Activated CD8-positive, alpha-beta memory T cell treated with anti-CD3 and anti-CD28 coated beads for 24 hours (primary cell): ENCODE measurements around the gene NMT1.
A peak's percentile ranks its signal among the peaks of the same experiment; 100 is the strongest.

Experiments used
- DNase-seq: peaks from one replicate; pipeline ENCODE4 v3.0.0-alpha.2; 2020

The NMT1 gene

GRCh38 chr17:45138911-45139532 is 77.9 kb downstream of the NMT1 start:
- DNase-seq: no peak

DNA sequence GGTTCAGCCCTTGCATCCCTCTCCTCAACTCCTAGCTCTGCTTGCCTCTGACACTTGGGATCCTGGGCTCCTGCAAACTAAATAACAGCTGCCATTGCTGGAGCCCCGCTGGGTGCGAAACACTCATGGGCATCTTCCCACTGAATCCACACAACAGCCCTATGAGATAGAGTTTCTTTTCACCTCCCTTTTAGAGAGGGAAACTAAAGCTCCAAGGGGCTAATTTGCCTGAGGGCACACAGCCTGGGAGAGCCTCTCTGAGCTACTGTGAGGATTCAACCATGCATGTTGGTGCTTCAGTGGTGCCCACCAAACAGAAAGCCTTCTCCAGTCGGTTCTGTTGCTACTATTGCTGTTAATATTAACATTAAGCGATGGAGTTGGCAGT is 78.4 kb downstream of the NMT1 start:
- no peak for DNase-seq

DNA sequence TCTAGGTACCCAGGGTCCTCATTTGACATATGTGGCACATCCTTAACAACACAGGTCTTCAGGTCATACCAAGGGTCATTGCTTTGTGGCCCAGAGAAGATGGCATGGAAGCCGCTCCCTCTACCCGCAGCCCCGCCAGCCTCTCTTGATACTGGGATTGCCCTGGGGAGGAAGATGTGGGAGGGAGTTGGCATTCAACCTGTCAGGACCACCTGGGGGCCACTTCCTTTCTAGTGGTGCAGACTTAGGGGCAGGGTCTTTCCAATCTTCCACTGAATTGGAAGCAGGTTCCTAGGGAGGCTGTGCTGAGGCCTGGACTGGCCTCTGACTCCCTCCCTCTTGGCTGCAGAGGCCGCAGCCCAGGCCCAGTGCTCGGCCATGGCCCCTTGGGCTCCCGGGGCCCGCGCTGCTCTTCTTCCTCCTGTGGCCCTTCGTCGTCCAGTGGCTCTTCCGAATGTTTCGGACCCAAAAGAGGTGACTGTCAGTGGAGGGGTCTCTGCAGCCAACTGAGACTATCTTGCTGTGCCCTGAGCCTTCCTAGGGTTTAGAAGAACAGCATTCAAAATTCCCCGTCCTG is 82.1 kb downstream of the NMT1 start:
- no peak for DNase-seq

- DNase-seq: peak; percentile 80
Observed at GRCh38 chr17:45143767-45144198, 82.7 kb downstream of the NMT1 start.

DNA sequence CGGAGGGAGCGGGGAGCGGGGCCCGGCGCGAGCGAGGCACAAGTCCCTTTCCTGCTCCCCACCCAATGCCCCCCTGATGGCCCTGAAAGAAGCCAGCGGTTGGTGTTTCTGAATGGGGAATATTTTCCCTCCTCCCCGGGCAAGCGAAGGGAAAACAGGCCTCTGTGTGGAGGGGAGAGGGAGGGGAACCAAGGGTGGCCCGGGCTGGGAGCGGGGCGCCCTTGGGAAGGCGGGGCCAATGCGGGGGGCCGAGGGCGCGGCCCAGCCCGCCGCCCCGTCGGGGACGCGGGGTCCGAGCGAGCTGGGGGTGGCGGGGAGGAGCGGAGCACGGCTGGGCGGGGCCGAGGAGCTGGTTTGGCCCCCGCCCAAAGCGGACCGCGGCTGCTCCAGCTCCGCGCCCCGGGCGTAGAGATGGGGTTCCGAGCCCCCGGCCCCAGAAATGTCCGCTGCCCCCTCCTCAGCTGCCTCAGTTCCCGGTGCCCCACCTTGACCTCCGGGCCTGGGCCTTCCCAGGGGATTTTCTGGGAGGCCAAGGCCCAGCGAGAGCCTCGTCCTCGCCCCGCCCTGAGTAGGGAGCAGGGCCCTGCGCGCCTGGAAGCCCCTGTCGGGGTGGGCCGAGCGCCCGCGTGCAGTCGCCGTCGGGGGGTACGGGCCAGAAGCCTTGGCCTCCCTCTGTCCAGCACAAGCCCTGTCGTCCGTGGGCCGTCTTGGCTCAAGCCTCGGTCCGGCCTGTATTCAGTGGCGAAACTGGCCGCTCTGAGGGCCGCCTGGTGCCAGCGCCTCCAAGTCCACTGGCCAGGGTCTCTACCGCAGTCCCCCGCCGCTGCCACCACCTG is 83.3 kb downstream of the NMT1 start:
- DNase-seq: peak; percentile 71

- DNase-seq: no peak
Observed at GRCh38 chr17:45145035-45145389, 83.9 kb downstream of the NMT1 start.

DNA sequence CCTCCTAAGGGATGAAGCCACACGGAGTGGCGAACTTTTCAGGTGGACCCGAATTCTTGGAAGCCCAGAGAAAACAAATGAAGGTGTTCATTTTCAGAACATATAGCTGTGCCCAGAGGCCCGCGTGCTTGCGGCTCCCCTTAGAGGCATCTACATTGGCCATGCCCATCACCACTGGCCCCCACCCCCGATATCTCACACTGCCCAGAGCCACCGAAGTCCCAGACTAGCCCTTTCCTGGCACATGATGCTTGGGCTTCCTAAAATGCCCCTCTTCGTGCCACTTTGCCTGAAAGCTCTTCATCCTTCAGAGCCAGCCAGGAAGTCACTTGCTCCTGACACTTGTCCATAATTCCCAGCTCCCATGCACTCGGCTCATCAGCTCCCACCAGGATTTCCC is 85.0 kb downstream of the NMT1 start:
- DNase-seq: no peak

DNA sequence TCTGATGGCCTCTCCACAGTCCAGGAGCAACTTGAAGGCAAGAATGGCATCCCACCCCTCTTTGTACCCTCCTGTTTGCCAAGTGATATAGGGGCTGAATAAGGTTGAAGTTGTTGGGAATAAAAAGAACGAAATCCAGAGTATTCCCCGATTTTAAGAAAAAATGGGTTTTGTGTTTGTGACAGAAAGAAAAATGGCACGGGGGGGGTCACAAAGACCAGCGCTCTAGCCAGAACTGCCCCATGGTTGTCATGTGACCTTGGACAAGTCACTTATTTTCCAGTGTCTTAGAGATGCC is 85.4 kb downstream of the NMT1 start:
- no peak for DNase-seq

DNA sequence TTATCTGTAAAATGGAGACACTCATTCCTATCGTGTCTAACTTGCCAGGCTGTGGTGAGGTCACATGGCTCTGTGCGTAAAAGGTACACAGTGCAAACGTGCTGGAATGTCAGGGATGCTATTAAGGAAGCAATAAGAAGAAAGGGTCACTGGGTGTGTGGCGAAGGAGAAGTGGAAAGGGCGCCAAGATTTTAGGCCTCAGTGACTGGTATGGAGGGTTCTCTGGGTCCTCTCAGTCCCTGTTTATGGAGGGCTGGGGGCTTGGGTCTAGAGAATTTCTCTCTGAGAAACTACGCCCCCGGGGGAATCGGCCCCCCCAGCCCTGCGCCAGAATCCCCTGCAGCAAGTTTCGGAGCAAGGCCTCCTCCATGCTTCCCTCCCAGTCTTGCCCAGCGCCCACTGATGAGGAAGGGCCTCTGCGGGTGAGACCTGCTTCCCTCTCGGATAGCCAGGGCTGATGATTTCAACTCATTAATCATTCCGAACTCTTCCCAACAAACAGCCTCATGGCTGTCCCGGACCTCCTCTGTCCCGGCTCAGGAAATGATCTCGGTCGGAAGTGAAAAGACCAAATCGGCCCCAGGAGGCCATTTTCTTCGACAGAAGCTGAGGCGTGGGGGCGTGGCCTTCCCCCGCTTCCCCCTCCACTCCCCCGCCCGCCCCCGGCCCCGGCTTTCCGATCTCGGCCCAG is 85.9 kb downstream of the NMT1 start:
- no peak for DNase-seq

DNA sequence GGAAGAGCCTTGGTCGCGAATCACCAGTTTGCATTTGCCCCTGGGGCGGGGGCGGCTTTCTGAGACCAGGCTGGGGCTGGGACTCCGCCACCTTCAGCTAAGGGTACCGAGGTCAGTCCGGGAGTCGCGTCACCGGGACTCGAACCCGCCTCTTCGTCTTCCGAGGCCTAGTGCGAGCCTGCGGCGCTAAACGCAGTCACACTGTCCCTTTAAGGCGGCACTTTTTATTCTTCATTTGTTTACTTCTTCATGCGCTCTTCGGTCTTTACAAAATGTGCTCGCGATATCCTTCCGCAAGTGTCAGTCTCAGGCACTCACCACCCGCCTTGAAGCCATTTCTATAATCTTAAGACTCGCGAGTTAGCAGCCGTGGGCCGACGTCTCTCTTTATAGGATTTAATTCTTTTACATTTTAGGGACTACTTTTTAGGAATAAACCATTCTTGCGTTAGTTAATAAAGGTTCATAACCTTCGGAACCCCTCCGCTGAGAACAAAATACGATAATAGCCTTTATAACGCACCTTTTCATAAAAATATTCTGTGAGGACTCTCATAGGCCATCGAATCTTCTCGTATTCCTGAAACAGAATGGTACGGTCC is 86.6 kb downstream of the NMT1 start:
- peak; percentile 93 for DNase-seq

DNA sequence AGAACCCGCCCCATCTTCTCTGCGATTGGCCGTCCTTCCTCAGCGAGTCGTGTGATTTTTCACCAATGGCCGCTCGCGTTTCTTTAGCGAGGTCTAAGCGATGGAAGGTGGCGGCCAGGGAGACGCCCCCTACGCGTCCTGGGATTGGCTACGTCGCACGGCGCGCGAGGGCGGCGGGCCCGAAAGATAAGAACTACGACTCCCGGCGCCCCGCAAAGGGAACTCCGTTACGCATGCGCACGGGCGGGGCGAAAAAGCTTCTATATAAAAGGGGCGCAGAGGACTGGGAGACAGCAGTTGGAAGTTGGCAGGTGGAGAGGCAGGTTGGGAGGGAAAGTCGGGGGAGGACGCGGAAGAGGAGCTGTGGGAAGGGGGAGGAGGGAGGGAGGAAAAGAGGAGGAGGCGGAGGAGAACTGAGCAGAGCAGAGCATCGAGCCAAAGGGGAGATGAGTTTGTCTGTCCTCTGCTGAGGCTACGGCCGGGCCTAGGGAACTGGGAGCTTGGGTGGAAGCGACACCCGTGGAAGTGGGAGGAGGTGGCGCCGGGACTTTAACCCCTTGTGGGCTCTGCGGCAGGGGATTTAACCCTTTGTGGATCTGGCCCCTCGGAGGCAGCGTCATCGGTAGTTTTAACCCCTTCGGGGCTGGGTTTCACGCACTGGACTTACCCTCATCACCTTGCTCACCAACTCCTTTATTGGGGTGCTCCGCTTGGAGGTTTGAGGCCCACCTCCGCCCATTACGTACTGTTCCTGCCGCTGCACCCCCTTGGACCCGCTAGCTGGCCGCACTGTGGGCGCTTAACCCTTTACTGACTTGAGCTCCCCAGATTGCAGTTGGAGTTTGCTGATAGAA is 87.3 kb downstream of the NMT1 start, which contains the start of gene HEXIM1:
Gene HEXIM1 (plus strand): TSS at position 293 of the 854 bp plus-strand sequence. CDS start 716 bp downstream, outside the sequence.
- peak; percentile 99 for DNase-seq

GRCh38 chr17:45149037-45149668 is 88.0 kb downstream of the NMT1 start:
- peak; percentile 88 for DNase-seq

DNA sequence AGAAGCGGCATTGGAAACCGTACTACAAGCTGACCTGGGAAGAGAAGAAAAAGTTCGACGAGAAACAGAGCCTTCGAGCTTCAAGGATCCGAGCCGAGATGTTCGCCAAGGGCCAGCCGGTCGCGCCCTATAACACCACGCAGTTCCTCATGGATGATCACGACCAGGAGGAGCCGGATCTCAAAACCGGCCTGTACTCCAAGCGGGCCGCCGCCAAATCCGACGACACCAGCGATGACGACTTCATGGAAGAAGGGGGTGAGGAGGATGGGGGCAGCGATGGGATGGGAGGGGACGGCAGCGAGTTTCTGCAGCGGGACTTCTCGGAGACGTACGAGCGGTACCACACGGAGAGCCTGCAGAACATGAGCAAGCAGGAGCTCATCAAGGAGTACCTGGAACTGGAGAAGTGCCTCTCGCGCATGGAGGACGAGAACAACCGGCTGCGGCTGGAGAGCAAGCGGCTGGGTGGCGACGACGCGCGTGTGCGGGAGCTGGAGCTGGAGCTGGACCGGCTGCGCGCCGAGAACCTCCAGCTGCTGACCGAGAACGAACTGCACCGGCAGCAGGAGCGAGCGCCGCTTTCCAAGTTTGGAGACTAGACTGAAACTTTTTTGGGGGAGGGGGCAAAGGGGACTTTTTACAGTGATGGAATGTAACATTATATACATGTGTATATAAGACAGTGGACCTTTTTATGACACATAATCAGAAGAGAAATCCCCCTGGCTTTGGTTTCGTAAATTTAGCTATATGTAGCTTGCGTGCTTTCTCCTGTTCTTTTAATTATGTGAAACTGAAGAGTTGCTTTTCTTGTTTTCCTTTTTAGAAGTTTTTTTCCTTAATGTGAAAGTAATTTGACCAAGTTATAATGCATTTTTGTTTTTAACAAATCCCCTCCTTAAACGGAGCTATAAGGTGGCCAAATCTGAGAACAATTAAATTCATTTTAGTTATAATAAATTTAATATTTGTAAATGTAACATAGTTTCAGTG is 88.8 kb downstream of the NMT1 start:
- peak; percentile 75 for DNase-seq

GRCh38 chr17:45150911-45151809 is 90.0 kb downstream of the NMT1 start:
- no peak for DNase-seq

GRCh38 chr17:45155029-45155428 is 93.9 kb downstream of the NMT1 start:
- no peak for DNase-seq

GRCh38 chr17:45155483-45155882 is 94.4 kb downstream of the NMT1 start:
- DNase-seq: no peak

- DNase-seq: no peak
Observed at GRCh38 chr17:45156242-45156641, 95.1 kb downstream of the NMT1 start.
